C4-2B (cell line): ENCODE measurements around the gene FNDC3A.

ENCODE experiments used
- H3K27ac ChIP-seq: fragments of 450-650 bp; 2 replicates; pipeline ENCODE4 v1.5.1; 2017
- ZFX ChIP-seq: fragments of 450-650 bp; IDR thresholded peaks from 2 replicates; pipeline ENCODE4 v1.6.1; 2017
- TF ChIP-seq, protein P1 (sequence below): fragments of 450-650 bp; conservative IDR thresholded peaks from 2 replicates; pipeline ENCODE4 v1.5.1; 2017; ENCODE audit warnings: mild to moderate bottlenecking

The FNDC3A gene

DNA sequence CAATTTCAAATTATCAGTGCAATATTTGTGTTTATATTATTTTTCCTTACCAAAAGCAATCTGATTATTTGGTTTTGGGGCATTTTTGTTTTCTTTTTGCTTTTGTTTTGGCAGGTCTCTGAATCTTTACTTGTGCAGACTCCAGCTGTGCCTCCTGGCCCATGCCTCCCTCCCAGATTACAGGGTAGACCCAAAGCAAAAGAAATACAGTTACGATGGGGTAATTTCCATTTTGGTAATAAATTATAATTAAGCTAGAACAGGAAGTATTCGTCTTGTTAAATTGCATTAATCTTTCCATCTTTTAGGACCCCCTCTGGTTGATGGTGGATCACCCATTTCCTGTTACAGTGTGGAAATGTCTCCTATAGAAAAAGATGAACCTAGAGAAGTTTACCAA lies 215.2 kb downstream of the FNDC3A start:
- H3K27ac ChIP-seq: no peak overlapping the region
- TF ChIP-seq ZFX: no peak
- TF ChIP-seq, protein P1, sequence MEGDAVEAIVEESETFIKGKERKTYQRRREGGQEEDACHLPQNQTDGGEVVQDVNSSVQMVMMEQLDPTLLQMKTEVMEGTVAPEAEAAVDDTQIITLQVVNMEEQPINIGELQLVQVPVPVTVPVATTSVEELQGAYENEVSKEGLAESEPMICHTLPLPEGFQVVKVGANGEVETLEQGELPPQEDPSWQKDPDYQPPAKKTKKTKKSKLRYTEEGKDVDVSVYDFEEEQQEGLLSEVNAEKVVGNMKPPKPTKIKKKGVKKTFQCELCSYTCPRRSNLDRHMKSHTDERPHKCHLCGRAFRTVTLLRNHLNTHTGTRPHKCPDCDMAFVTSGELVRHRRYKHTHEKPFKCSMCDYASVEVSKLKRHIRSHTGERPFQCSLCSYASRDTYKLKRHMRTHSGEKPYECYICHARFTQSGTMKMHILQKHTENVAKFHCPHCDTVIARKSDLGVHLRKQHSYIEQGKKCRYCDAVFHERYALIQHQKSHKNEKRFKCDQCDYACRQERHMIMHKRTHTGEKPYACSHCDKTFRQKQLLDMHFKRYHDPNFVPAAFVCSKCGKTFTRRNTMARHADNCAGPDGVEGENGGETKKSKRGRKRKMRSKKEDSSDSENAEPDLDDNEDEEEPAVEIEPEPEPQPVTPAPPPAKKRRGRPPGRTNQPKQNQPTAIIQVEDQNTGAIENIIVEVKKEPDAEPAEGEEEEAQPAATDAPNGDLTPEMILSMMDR: no peak

DNA sequence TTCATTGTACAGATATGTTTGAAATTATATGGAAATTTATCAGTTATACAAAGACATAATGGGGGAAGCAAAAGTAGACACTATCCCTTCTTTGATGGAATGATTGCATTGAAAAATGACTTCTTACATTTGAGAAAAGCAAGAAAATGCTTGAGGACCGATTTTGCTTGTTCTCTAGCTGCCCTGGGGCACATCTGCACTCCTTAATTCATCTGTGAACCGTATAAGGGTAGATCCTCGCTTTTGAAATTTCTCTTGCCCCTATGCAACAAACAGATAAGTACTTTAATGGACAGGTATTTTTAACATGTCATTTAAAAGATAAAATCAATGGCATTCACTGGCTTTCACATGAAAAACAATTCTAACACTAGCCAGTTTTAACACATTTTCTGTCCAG lies 230.9 kb downstream of the FNDC3A start:
- H3K27ac ChIP-seq: no peak overlapping the region
- TF ChIP-seq, protein P1: no peak
- no peak for TF ChIP-seq ZFX

DNA sequence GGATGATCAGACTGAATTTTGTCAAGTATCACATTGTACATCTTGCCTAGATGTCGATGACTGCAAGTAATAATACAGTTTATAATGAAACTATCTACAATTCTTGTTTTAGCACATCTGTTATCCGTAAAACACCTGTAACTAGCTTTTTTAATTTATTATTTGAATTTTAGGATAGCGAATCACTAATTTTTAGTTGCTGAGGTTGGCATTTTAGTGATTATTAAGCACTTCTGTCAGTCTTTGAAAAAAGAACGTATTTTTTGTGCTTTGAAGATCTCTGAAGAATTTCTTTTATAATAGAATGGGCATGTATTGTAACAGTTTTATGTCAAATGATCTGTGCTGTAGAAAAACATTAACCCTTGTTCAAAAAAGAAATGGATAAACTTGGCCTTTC lies 232.9 kb downstream of the FNDC3A start:
- TF ChIP-seq ZFX: no peak
- TF ChIP-seq, protein P1: no peak
- no peak overlapping the region for H3K27ac ChIP-seq

DNA sequence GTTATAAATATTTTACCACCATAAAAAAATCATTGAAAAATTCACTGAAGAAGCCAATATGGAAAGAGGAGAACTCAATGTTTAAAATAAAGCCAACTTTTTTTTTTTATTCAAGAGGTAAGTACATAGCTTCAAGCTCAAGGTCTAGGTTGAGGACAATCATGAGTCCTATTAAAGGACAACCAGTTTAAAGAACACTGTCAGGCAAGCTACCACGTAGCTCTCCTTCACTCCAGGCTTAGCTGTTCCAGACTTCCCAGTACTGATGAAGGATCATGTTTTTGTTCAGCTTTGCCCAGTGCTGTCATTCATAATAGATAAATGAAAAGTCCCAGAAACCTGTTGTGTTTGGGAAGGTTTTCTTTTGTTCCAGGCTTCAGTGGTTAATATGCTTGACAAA lies 234.4 kb downstream of the FNDC3A start:
- TF ChIP-seq, protein P1: no peak
- TF ChIP-seq ZFX: no peak
- H3K27ac ChIP-seq: no peak overlapping the region

DNA sequence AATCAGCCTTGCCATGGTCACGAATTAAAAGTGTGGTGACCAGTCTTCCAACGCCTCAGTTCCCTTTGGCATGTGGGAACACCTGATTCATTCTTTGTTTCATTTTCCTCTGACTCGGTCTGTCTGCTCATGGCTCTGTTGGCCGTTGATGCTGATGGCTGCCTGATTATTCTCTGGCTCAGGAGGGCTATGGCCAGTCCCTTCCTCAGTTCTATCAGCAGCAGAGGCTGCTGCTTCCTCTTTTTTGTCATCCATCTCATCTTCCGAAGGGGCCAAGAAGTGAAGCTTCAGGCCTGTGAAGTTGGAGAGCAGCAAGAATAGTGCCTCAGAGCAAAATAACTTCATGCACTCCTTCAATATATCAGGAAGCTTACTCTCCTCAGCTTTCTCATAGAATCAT lies 235.0 kb downstream of the FNDC3A start:
- no peak overlapping the region for H3K27ac ChIP-seq
- TF ChIP-seq, protein P1: no peak
- no peak for TF ChIP-seq ZFX

DNA sequence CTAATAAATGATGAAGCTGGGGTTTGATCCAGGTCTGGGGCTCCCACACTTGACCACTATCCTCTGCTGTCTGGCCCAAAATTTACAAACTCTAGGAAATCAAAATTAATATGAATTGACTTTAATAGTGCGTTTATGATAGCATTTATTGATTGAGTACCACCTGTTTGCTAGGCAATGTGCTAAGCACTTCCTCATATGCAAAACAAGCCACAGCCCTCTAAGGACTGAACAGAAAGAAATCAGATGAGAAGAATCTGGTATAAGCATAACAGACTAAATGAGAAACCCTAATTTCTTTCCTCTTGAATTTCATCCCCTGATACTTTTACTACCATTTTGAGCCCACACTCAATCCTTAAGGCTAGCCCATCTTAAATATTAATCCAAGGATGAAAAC lies 237.8 kb downstream of the FNDC3A start:
- TF ChIP-seq, protein P1: no peak
- no peak for TF ChIP-seq ZFX
- no peak overlapping the region for H3K27ac ChIP-seq

DNA sequence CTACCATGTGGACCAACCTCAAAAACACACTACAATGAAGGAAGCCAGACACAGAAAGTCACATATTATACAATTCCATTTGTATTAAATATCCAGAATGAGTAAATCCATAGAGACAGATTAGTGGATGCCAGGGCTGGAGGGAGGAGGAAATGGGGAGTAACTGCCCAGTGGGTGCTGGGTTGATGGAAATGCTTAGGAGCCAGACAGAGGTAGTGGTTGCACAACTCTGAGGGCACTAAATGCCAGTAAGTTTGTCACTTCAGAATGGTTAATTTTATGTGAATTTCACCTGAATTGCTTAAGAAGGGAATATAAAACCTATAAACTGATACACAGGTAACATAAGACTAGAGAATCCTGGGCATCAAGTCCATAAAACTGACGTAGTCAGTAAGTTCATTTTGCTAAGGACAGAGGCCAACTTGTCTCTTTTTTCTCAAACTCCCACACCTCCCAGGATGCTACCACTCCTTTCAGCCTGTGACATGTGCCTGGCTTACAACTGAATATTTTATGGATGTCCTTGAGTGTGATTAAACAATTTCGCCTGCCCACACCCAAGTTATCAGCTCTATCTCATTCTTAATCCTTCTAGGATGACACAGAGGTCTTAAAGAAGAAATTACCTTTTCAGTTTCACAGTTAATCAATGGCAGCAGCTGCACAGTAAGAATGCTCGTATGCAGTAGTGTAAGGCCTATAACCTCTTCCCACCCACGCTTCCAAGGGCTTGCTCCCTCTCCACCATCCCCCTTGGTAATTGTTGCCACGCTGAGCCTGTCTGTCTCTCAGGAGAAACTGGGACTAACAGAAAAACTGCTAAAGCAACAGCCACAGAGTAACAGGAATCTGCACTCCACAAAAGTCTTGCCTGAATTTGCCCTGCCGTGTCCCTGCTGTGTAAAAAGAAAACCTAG lies 238.5 kb downstream of the FNDC3A start:
- TF ChIP-seq, protein P1: no peak
- no peak for TF ChIP-seq ZFX

More for the DNA sequence above, 238.5 kb downstream of the FNDC3A start:
- H3K27ac ChIP-seq: peak overlapping the region; percentile 29
